ENCODE measurements around the gene CYP4F3. TPM values are rescaled to one million over a fixed set of nuclear protein-coding genes. Genes with fewer than 3 reads are reported as not detected.

CYP4F3 gene
- total RNA-seq, 2 experiments from 2014 or later = not detected

DNA sequence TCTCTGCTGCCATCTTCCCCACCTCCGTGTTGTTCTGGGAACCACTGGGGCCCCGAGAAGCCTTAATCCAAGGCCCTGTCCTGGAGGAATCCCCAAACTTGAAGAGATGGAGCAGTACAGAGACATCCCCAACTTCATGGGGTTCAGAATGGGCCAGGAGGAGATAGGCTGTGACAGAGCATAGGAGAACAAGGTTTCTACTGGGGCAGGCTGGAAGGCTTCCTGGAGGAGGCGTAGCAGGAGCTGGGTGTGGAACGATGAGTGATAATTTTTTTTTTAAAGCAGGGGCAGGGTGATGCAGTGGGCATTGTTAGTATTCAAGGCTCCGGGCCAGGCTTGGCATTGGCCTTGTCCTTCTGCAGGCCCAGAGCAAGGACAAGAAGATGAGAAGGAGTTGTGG lies 22.4 kb upstream of the CYP4F3 start:
- Histone ChIP-seq H3K27ac (ENCODE audit: low read depth in 1 of 2, low read length in 2 of 2) (no peak overlapping the region), H3K4me1 (ENCODE audit: insufficient read depth, low read length) (no peaks in the 10 kb centered on the region), H3K27me3 (ENCODE audit: control insufficient read depth in 1 of 2, insufficient read depth in 2 of 2, low read length in 2 of 2) (peaks cover 8 to 12% of the 10 kb centered on the region in 2 experiments), H3K9me3 (ENCODE audit: control insufficient read depth in 1 of 2, insufficient read depth in 1 of 2, low read length in 2 of 2) (peaks cover 0 to 9% of the 10 kb centered on the region in 2 experiments), H3K36me3 (ENCODE audit: insufficient read depth, low read length) (no peaks in the 10 kb centered on the region), H3K4me3 (ENCODE audit: low read length) (no peak overlapping the region)
- H3K4me3 Mint-ChIP-seq = no peak overlapping the region
- ChIA-PET CTCF (no interaction called here), POLR2A (no interaction called here)
- intact Hi-C loops (cut with DNase I, micrococcal nuclease) = no loop called here
- H3K27ac Mint-ChIP-seq = no peak overlapping the region
- ATAC-seq (ENCODE audit: poor library complexity) (no peak), DNase-seq (no peak)
- H3K27me3 Mint-ChIP-seq = peaks cover 34% of the 10 kb centered on the region
- H3K4me1 Mint-ChIP-seq (ENCODE audit: low read depth) = no peaks in the 10 kb centered on the region
- no peaks in the 10 kb centered on the region for H3K9me3 Mint-ChIP-seq
- no peaks in the 10 kb centered on the region for H3K36me3 Mint-ChIP-seq (ENCODE audit: low read depth)
- TF ChIP-seq, protein P1, sequence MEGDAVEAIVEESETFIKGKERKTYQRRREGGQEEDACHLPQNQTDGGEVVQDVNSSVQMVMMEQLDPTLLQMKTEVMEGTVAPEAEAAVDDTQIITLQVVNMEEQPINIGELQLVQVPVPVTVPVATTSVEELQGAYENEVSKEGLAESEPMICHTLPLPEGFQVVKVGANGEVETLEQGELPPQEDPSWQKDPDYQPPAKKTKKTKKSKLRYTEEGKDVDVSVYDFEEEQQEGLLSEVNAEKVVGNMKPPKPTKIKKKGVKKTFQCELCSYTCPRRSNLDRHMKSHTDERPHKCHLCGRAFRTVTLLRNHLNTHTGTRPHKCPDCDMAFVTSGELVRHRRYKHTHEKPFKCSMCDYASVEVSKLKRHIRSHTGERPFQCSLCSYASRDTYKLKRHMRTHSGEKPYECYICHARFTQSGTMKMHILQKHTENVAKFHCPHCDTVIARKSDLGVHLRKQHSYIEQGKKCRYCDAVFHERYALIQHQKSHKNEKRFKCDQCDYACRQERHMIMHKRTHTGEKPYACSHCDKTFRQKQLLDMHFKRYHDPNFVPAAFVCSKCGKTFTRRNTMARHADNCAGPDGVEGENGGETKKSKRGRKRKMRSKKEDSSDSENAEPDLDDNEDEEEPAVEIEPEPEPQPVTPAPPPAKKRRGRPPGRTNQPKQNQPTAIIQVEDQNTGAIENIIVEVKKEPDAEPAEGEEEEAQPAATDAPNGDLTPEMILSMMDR (IDR thresholded peaks at IDR 0.05) = no peak

DNA sequence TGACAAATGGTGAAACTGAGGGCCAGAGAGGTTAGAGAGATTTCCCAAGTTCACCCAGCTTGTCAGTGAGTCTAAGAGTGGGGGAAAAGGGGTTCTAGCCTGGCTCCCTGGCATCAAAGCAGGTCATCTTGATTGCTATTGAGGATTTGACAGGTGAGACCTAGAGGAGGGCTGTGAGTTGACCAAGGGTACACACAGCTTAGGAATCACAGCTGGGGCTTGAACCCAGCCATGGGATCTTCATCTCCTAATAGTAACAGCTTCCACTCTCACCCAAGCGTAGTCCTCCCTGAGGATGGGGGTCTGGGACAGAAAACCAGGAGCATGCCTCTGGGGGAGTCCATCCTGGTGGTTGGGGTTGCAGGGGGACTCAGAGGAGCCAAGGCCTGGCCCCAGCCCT lies 18.9 kb upstream of the CYP4F3 start:
- no peak overlapping the region for H3K4me3 Mint-ChIP-seq
- no peak overlapping the region for H3K4me3 ChIP-seq (ENCODE audit: low read length)
- intact Hi-C loops (cut with DNase I, micrococcal nuclease) = no loop called here
- DNase-seq (no peak), ATAC-seq (ENCODE audit: poor library complexity) (no peak)
- TF ChIP-seq, protein P1 (IDR thresholded peaks at IDR 0.05) = no peak
- H3K27ac ChIP-seq (ENCODE audit: low read depth in 1 of 2, low read length in 2 of 2) = no peak overlapping the region
- ChIA-PET POLR2A (no interaction called here), CTCF (no interaction called here)
- no peaks in the 10 kb centered on the region for H3K4me1 Mint-ChIP-seq (ENCODE audit: low read depth)
- H3K27ac Mint-ChIP-seq = no peak overlapping the region
- H3K27me3 Mint-ChIP-seq = peaks cover 50% of the 10 kb centered on the region
- peaks cover 12 to 17% of the 10 kb centered on the region in 2 experiments for H3K27me3 ChIP-seq (ENCODE audit: control insufficient read depth in 1 of 2, insufficient read depth in 2 of 2, low read length in 2 of 2)
- H3K9me3 ChIP-seq (ENCODE audit: control insufficient read depth in 1 of 2, insufficient read depth in 1 of 2, low read length in 2 of 2) = peaks cover 0 to 9% of the 10 kb centered on the region in 2 experiments
- no peaks in the 10 kb centered on the region for H3K4me1 ChIP-seq (ENCODE audit: insufficient read depth, low read length)
- H3K36me3 ChIP-seq (ENCODE audit: insufficient read depth, low read length) = no peaks in the 10 kb centered on the region
- H3K9me3 Mint-ChIP-seq = no peaks in the 10 kb centered on the region
- H3K36me3 Mint-ChIP-seq (ENCODE audit: low read depth) = no peaks in the 10 kb centered on the region

DNA sequence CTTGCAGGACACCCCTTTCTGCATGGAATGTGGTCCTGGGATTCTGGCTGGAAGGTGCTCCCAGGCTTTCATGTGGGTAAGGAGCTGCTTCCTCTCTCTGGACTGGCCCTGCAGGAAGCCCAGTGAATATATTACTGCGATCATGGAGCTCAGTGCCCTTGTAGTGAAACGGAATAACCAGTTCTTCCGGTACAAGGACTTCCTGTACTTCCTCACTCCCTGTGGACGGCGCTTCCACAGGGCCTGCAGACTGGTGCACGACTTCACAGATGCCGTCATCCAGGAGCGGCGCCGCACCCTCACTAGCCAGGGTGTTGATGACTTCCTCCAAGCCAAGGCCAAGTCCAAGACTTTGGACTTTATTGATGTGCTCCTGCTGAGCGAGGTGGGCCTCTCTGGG lies 17.7 kb upstream of the CYP4F3 start:
- Histone ChIP-seq H3K4me3 (ENCODE audit: low read length) (no peak overlapping the region), H3K4me1 (ENCODE audit: insufficient read depth, low read length) (no peaks in the 10 kb centered on the region), H3K9me3 (ENCODE audit: control insufficient read depth in 1 of 2, insufficient read depth in 1 of 2, low read length in 2 of 2) (peaks cover 0 to 9% of the 10 kb centered on the region in 2 experiments), H3K27ac (ENCODE audit: low read depth in 1 of 2, low read length in 2 of 2) (no peak overlapping the region), H3K36me3 (ENCODE audit: insufficient read depth, low read length) (no peaks in the 10 kb centered on the region), H3K27me3 (ENCODE audit: control insufficient read depth in 1 of 2, insufficient read depth in 2 of 2, low read length in 2 of 2) (peaks cover 9 to 18% of the 10 kb centered on the region in 2 experiments)
- no peak overlapping the region for H3K4me3 Mint-ChIP-seq
- H3K4me1 Mint-ChIP-seq (ENCODE audit: low read depth) = no peaks in the 10 kb centered on the region
- DNase-seq (no peak), ATAC-seq (ENCODE audit: poor library complexity) (no peak)
- TF ChIP-seq, protein P1 (IDR thresholded peaks at IDR 0.05) = no peak
- POLR2A ChIA-PET = no interaction called here
- H3K36me3 Mint-ChIP-seq (ENCODE audit: low read depth) = no peaks in the 10 kb centered on the region
- intact Hi-C loops (cut with DNase I, micrococcal nuclease) = no loop called here
- CTCF ChIA-PET = no interaction called here
- peaks cover 46% of the 10 kb centered on the region for H3K27me3 Mint-ChIP-seq
- no peak overlapping the region for H3K27ac Mint-ChIP-seq
- no peaks in the 10 kb centered on the region for H3K9me3 Mint-ChIP-seq
